Parathyroid adenoma (tissue), 2 donors: ENCODE data around the gene ANK3.
A peak's percentile ranks its signal among the peaks of the same experiment; 100 is the strongest.

Experiments
- H2AFZ ChIP-seq: fragments of 300-600 bp; sonication (generic); one replicate; pipeline ENCODE4 v1.7.0; 2017; ENCODE audit warnings: antibody characterized with exemption, mild to moderate bottlenecking
- H3K27ac ChIP-seq: fragments of 300-600 bp; sonication (generic); one replicate; pipeline ENCODE4 v1.7.0; 2017
- H3K27me3 ChIP-seq: fragments of 300-600 bp; sonication (generic); one replicate; pipeline ENCODE4 v1.7.0; 2017; ENCODE audit warnings: low read length; ENCODE audit not compliant: control insufficient read depth, insufficient read depth
- H3K36me3 ChIP-seq: fragments of 300-600 bp; sonication (generic); one replicate; pipeline ENCODE4 v1.7.0; 2017; ENCODE audit warnings: low read length; ENCODE audit not compliant: control insufficient read depth, insufficient read depth
- H3K4me1 ChIP-seq: fragments of 300-600 bp; sonication (generic); one replicate; pipeline ENCODE4 v1.7.0; 2017; ENCODE audit warnings: control low read depth
- H3K4me2 ChIP-seq: fragments of 300-600 bp; sonication (generic); one replicate; pipeline ENCODE4 v1.7.0; 2017; ENCODE audit warnings: low read length
- H3K4me3 ChIP-seq: fragments of 300-600 bp; sonication (generic); one replicate; pipeline ENCODE4 v1.7.0; 2017; ENCODE audit warnings: low read depth, low read length
- H3K79me2 ChIP-seq: fragments of 300-600 bp; sonication (generic); one replicate; pipeline ENCODE4 v1.7.0; 2017; ENCODE audit warnings: control low read depth
- H3K9ac ChIP-seq: fragments of 300-600 bp; sonication (generic); one replicate; pipeline ENCODE4 v1.7.0; 2017; ENCODE audit warnings: mild to moderate bottlenecking
- H3K9me3 ChIP-seq: fragments of 300-600 bp; sonication (generic); one replicate; pipeline ENCODE4 v1.7.0; 2017; ENCODE audit warnings: low read length; ENCODE audit not compliant: control insufficient read depth
- CTCF ChIP-seq: fragments of 300-600 bp; sonication (generic); IDR thresholded peaks from one replicate; pipeline ENCODE4 v1.7.0; 2017; ENCODE audit warnings: antibody characterized with exemption, mild to moderate bottlenecking
- donor health status: primary hyperparathyroidism.

ANK3 gene

GRCh38 chr10:60338002-60338564, 51.6 kb downstream of the ANK3 start:
- no peak overlapping the region for H3K27ac ChIP-seq
- H3K4me3 ChIP-seq: no peak overlapping the region
- no peaks in the 10 kb centered on the region for H3K79me2 ChIP-seq
- no peaks in the 10 kb centered on the region for H3K36me3 ChIP-seq
- no peak overlapping the region for H2AFZ ChIP-seq
- H3K4me2 ChIP-seq: no peak overlapping the region
- TF ChIP-seq CTCF: no peak
- H3K27me3 ChIP-seq: no peaks in the 10 kb centered on the region
- H3K4me1 ChIP-seq: peaks cover 6% of the 10 kb centered on the region
- no peak overlapping the region for H3K9ac ChIP-seq
- no peaks in the 10 kb centered on the region for H3K9me3 ChIP-seq

GRCh38 chr10:60336901-60337630, 52.6 kb downstream of the ANK3 start:
- Histone ChIP-seq H3K79me2 (no peaks in the 10 kb centered on the region), H3K4me3 (no peak overlapping the region), H2AFZ (no peak overlapping the region), H3K4me1 (peaks cover 6% of the 10 kb centered on the region), H3K36me3 (no peaks in the 10 kb centered on the region), H3K27ac (no peak overlapping the region), H3K9ac (no peak overlapping the region), H3K9me3 (no peaks in the 10 kb centered on the region), H3K4me2 (no peak overlapping the region), H3K27me3 (no peaks in the 10 kb centered on the region)
- no peak for TF ChIP-seq CTCF

GRCh38 chr10:60335708-60336107, 54.0 kb downstream of the ANK3 start:
- Histone ChIP-seq H3K27ac (no peak overlapping the region), H3K4me1 (peaks cover 6% of the 10 kb centered on the region), H3K9ac (no peak overlapping the region), H3K4me3 (no peak overlapping the region), H3K36me3 (no peaks in the 10 kb centered on the region), H3K4me2 (no peak overlapping the region), H3K79me2 (no peaks in the 10 kb centered on the region), H3K27me3 (no peaks in the 10 kb centered on the region), H2AFZ (no peak overlapping the region), H3K9me3 (no peaks in the 10 kb centered on the region)
- TF ChIP-seq CTCF: peak; percentile 8

- Histone ChIP-seq H2AFZ (no peak overlapping the region), H3K9me3 (no peaks in the 10 kb centered on the region), H3K36me3 (no peaks in the 10 kb centered on the region), H3K27me3 (no peaks in the 10 kb centered on the region), H3K9ac (no peak overlapping the region), H3K4me1 (peaks cover 6% of the 10 kb centered on the region), H3K4me3 (no peak overlapping the region), H3K79me2 (no peaks in the 10 kb centered on the region), H3K4me2 (no peak overlapping the region), H3K27ac (no peak overlapping the region)
- no peak for TF ChIP-seq CTCF
Observed at GRCh38 chr10:60334991-60335390, 54.7 kb downstream of the ANK3 start.

GRCh38 chr10:60332371-60332770, 57.3 kb downstream of the ANK3 start:
- Histone ChIP-seq H3K79me2 (no peaks in the 10 kb centered on the region), H2AFZ (no peak overlapping the region), H3K9ac (no peak overlapping the region), H3K27ac (no peak overlapping the region), H3K27me3 (no peaks in the 10 kb centered on the region), H3K4me2 (no peak overlapping the region), H3K4me3 (no peak overlapping the region), H3K36me3 (no peaks in the 10 kb centered on the region), H3K9me3 (no peaks in the 10 kb centered on the region), H3K4me1 (no peaks in the 10 kb centered on the region)
- TF ChIP-seq CTCF: no peak
